ENCODE results near the gene CTAG1A.
"Not testable (repeated sequence)": the region's sequence is repeated elsewhere in the genome, so short reads cannot be mapped to it uniquely, and the experiment has no call there.

The CTAG1A gene

DNA sequence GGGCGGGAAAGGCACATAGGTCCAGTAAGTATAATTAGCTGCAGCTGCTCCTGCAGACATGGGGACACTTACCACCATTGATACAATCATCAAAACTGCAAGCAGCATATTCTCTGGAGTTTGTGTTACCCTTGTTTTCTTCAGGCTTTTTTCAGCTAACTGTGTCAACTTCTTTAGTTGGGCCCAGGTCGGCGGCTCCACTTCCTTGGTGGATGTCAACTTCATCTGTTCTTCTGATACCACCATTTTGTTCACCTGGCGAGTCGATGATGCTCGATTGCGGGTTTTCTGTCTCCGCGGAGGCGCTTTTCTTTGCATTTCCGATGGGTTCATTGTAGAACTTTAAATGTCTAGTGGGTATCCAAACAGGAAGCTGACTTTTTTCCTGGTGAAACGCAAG, 26.2 kb downstream of the CTAG1A start:
- H3K4me2 ChIP-seq (ENCODE audit: low read length); H3K4me1 ChIP-seq (ENCODE audit: control insufficient read depth, low read depth, low read length); H4K5ac ChIP-seq (ENCODE audit: low read length); H3K79me1 ChIP-seq (ENCODE audit: low read length); H3K27ac ChIP-seq (ENCODE audit: low read depth, low read length); H2BK5ac ChIP-seq (ENCODE audit: low read length); H4K8ac ChIP-seq (ENCODE audit: low read depth, low read length); H3K56ac ChIP-seq (ENCODE audit: low read length); H3K23ac ChIP-seq (ENCODE audit: low read length); H3K4ac ChIP-seq (ENCODE audit: low read depth, low read length); H3K9ac ChIP-seq (ENCODE audit: low read length); H2BK120ac ChIP-seq (ENCODE audit: low read depth, low read length); H2AK5ac ChIP-seq (ENCODE audit: low read length); H3K36me3 ChIP-seq (ENCODE audit: control insufficient read depth, insufficient read depth, low read length); H2BK15ac ChIP-seq (replicated peaks; ENCODE audit: low read depth); H3K79me2 ChIP-seq (ENCODE audit: control insufficient read depth, insufficient read depth, low read length); H3K27me3 ChIP-seq (ENCODE audit: insufficient read depth, low read length, poor library complexity); DNase-seq; H3K4me3 ChIP-seq (ENCODE audit: low read length); H3K18ac ChIP-seq (ENCODE audit: low read length): not testable (repeated sequence)
- no CpG with 5 or more reads among the region's 12 CpGs for WGBS (ENCODE audit: extremely low coverage, insufficient coverage, low lambda C conversion rate)

DNA sequence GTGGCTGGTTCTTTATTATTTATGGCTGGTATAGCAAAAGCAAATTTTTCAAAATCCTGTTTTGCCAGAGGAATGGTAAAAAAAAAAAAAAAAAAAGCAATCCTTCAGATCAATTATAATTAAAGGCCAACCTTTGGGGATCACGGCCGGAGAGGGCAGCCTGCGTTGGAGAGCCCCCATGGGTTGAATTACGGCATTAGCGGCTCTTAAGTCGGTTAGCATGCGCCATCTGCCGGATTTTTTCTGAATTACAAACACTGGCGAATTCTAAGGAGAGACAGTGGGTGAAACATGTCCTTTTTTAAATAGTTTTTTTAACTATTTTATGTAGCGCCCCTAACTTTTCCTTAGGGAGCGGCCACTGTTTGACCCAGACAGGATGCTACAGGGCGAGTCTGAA, 28.7 kb downstream of the CTAG1A start:
- DNase-seq; H2BK5ac ChIP-seq (ENCODE audit: low read length); H2BK120ac ChIP-seq (ENCODE audit: low read depth, low read length); H3K4me3 ChIP-seq (ENCODE audit: low read length); H3K27ac ChIP-seq (ENCODE audit: low read depth, low read length); H4K5ac ChIP-seq (ENCODE audit: low read length); H3K27me3 ChIP-seq (ENCODE audit: insufficient read depth, low read length, poor library complexity); H3K79me1 ChIP-seq (ENCODE audit: low read length); H3K79me2 ChIP-seq (ENCODE audit: control insufficient read depth, insufficient read depth, low read length); H3K4me1 ChIP-seq (ENCODE audit: control insufficient read depth, low read depth, low read length); H3K56ac ChIP-seq (ENCODE audit: low read length); H3K23ac ChIP-seq (ENCODE audit: low read length); H3K4me2 ChIP-seq (ENCODE audit: low read length); H3K18ac ChIP-seq (ENCODE audit: low read length); H3K36me3 ChIP-seq (ENCODE audit: control insufficient read depth, insufficient read depth, low read length); H4K8ac ChIP-seq (ENCODE audit: low read depth, low read length); H2BK15ac ChIP-seq (replicated peaks; ENCODE audit: low read depth); H3K9ac ChIP-seq (ENCODE audit: low read length); H3K4ac ChIP-seq (ENCODE audit: low read depth, low read length); H2AK5ac ChIP-seq (ENCODE audit: low read length): not testable (repeated sequence)
- WGBS (ENCODE audit: extremely low coverage, insufficient coverage, low lambda C conversion rate) = no CpG with 5 or more reads among the region's 12 CpGs

DNA sequence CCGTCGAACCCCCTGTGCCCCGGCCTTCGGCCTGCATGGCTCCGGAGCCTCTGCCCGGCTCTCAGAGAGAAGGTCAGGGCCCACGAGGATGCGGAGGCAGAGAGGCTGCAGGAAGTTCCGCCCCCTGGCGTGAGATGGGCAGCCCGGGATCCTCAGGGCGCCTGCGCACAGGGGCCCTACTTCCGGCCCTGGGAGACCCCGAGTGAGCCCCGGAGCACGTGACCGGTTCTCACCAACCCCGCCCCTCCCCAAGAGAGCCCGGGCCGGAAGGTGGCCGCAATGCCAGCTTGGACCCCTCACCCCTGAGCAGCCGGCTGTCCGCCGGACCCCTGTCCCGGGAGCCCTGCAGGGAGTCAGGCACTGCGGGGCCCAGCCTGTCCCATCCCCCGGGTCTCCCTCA, 34.2 kb downstream of the CTAG1A start, which contains the start of gene CTAG1B:
Gene CTAG1B, minus strand, starts transcription at position 101 of the 400 bp plus-strand sequence. Its CDS starts 64 bp downstream, at position 37.
- not testable (repeated sequence) for H2AK5ac ChIP-seq (ENCODE audit: low read length); H3K79me1 ChIP-seq (ENCODE audit: low read length); H2BK15ac ChIP-seq (replicated peaks; ENCODE audit: low read depth); H4K5ac ChIP-seq (ENCODE audit: low read length); H3K27ac ChIP-seq (ENCODE audit: low read depth, low read length); H3K4me2 ChIP-seq (ENCODE audit: low read length); H3K36me3 ChIP-seq (ENCODE audit: control insufficient read depth, insufficient read depth, low read length); H3K56ac ChIP-seq (ENCODE audit: low read length); H3K27me3 ChIP-seq (ENCODE audit: insufficient read depth, low read length, poor library complexity); H3K4me3 ChIP-seq (ENCODE audit: low read length); H2BK120ac ChIP-seq (ENCODE audit: low read depth, low read length); H3K23ac ChIP-seq (ENCODE audit: low read length); H3K4me1 ChIP-seq (ENCODE audit: control insufficient read depth, low read depth, low read length); H2BK5ac ChIP-seq (ENCODE audit: low read length); H3K79me2 ChIP-seq (ENCODE audit: control insufficient read depth, insufficient read depth, low read length); H3K18ac ChIP-seq (ENCODE audit: low read length); H4K8ac ChIP-seq (ENCODE audit: low read depth, low read length); H3K4ac ChIP-seq (ENCODE audit: low read depth, low read length); DNase-seq; H3K9ac ChIP-seq (ENCODE audit: low read length)
- no CpG with 5 or more reads among the region's 28 CpGs for WGBS (ENCODE audit: extremely low coverage, insufficient coverage, low lambda C conversion rate)

DNA sequence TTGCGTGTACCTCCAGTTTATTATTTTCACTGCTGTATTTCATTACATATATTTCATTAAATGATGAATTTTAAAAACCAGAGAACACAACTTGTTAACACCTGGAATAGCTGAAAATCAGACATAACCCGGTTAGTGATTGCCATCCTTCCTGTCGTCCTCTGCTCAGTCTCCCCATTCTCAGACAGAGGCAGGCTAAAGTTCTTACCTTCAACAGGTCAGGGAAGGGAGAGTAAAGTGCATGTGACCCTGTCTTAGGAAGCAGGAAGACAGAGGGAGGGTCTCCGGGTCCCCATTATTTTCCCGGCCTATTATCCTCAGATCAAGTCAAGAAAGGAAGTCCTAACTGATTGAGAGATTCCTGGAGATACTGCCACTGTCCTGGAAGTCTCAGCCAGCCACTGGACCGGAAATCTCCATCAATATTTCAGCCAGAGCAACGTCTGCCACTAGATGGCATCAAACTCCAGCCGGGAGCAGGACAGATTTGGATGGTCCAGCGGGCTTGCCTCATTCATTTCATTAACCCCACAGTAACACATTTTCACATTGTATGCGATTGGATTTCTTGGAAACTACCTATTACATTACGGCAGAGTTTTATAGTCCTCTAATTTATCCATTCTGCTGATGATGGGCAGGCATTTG, 36.0 kb downstream of the CTAG1A start:
- not testable (repeated sequence) for H4K5ac ChIP-seq (ENCODE audit: low read length); H3K79me1 ChIP-seq (ENCODE audit: low read length); H2BK15ac ChIP-seq (replicated peaks; ENCODE audit: low read depth); H3K9ac ChIP-seq (ENCODE audit: low read length); H3K4me2 ChIP-seq (ENCODE audit: low read length); H4K8ac ChIP-seq (ENCODE audit: low read depth, low read length); H3K4me3 ChIP-seq (ENCODE audit: low read length); DNase-seq; H3K18ac ChIP-seq (ENCODE audit: low read length); H3K4ac ChIP-seq (ENCODE audit: low read depth, low read length); H3K23ac ChIP-seq (ENCODE audit: low read length); H3K79me2 ChIP-seq (ENCODE audit: control insufficient read depth, insufficient read depth, low read length); H2BK120ac ChIP-seq (ENCODE audit: low read depth, low read length); H2BK5ac ChIP-seq (ENCODE audit: low read length); H3K27ac ChIP-seq (ENCODE audit: low read depth, low read length); H3K36me3 ChIP-seq (ENCODE audit: control insufficient read depth, insufficient read depth, low read length); H3K27me3 ChIP-seq (ENCODE audit: insufficient read depth, low read length, poor library complexity); H3K56ac ChIP-seq (ENCODE audit: low read length); H3K4me1 ChIP-seq (ENCODE audit: control insufficient read depth, low read depth, low read length); H2AK5ac ChIP-seq (ENCODE audit: low read length)
- WGBS (ENCODE audit: extremely low coverage, insufficient coverage, low lambda C conversion rate) = no CpG with 5 or more reads among the region's 11 CpGs

DNA sequence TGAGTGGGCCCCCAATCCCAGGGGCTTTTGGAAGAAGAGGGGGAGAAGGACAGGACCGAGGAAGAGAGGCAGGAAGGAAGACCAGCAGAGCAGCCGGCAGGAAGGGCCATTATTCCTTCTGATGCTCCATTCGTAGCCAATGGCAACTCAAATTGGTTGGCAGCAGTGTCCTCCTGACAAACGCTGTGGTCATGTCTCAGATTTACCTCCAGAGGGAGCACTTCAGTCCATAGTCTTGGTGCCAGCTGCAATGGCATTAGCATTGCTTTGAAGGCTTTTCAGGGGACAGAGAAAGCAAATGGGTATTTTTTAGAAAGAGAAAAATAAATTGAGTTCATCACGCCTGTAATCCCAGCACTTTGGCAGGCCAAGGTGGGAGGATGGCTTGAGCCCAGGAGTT, 44.0 kb downstream of the CTAG1A start:
- H2BK120ac ChIP-seq (ENCODE audit: low read depth, low read length); H3K36me3 ChIP-seq (ENCODE audit: control insufficient read depth, insufficient read depth, low read length); H3K27me3 ChIP-seq (ENCODE audit: insufficient read depth, low read length, poor library complexity); H3K79me2 ChIP-seq (ENCODE audit: control insufficient read depth, insufficient read depth, low read length); H3K23ac ChIP-seq (ENCODE audit: low read length); DNase-seq; H2AK5ac ChIP-seq (ENCODE audit: low read length); H3K18ac ChIP-seq (ENCODE audit: low read length); H4K8ac ChIP-seq (ENCODE audit: low read depth, low read length); H3K4me2 ChIP-seq (ENCODE audit: low read length); H2BK5ac ChIP-seq (ENCODE audit: low read length); H4K5ac ChIP-seq (ENCODE audit: low read length); H3K27ac ChIP-seq (ENCODE audit: low read depth, low read length); H3K79me1 ChIP-seq (ENCODE audit: low read length); H2BK15ac ChIP-seq (replicated peaks; ENCODE audit: low read depth); H3K4me3 ChIP-seq (ENCODE audit: low read length); H3K4me1 ChIP-seq (ENCODE audit: control insufficient read depth, low read depth, low read length); H3K4ac ChIP-seq (ENCODE audit: low read depth, low read length); H3K56ac ChIP-seq (ENCODE audit: low read length); H3K9ac ChIP-seq (ENCODE audit: low read length): not testable (repeated sequence)
- no CpG with 5 or more reads among the region's 5 CpGs for WGBS (ENCODE audit: extremely low coverage, insufficient coverage, low lambda C conversion rate)

DNA sequence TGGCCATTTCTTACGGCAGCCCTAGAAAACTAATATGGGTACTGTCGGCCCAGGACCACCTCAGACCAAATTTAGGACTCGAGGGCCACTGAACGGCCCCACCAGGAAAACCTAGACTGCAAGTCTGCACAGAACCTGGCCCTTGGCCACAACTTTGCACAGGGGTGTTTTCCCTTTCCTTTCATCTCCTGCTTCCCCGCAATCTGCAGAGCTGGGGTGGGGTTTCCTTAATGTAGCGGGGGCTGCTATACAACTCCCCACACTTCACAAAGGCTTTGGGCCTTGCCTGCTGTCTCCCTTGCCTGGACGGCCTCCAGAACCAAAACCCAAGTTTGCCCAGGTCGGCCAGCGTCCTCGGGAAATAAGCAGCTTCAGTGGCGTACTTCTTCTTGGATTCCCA, 46.0 kb downstream of the CTAG1A start:
- not testable (repeated sequence) for DNase-seq; H3K18ac ChIP-seq (ENCODE audit: low read length); H2BK5ac ChIP-seq (ENCODE audit: low read length); H3K79me2 ChIP-seq (ENCODE audit: control insufficient read depth, insufficient read depth, low read length); H4K5ac ChIP-seq (ENCODE audit: low read length); H2BK120ac ChIP-seq (ENCODE audit: low read depth, low read length); H3K36me3 ChIP-seq (ENCODE audit: control insufficient read depth, insufficient read depth, low read length); H3K27me3 ChIP-seq (ENCODE audit: insufficient read depth, low read length, poor library complexity); H4K8ac ChIP-seq (ENCODE audit: low read depth, low read length); H3K4me2 ChIP-seq (ENCODE audit: low read length); H3K4me1 ChIP-seq (ENCODE audit: control insufficient read depth, low read depth, low read length); H3K23ac ChIP-seq (ENCODE audit: low read length); H3K4me3 ChIP-seq (ENCODE audit: low read length); H3K56ac ChIP-seq (ENCODE audit: low read length); H2BK15ac ChIP-seq (replicated peaks; ENCODE audit: low read depth); H2AK5ac ChIP-seq (ENCODE audit: low read length); H3K4ac ChIP-seq (ENCODE audit: low read depth, low read length); H3K9ac ChIP-seq (ENCODE audit: low read length); H3K27ac ChIP-seq (ENCODE audit: low read depth, low read length); H3K79me1 ChIP-seq (ENCODE audit: low read length)
- WGBS (ENCODE audit: extremely low coverage, insufficient coverage, low lambda C conversion rate) = no CpG with 5 or more reads among the region's 11 CpGs

Data from mesendoderm (in vitro differentiated cells).